ENCODE data around the gene EFCAB9. TPM values are rescaled to one million over a fixed set of nuclear protein-coding genes. Genes with fewer than 3 reads are reported as not detected.
A peak's percentile ranks its signal among the peaks of the same experiment; 100 is the strongest.

EFCAB9 gene
- total RNA-seq, 6 experiments from 2014 or later, result not detected

GRCh38 chr5:172234031-172234430 lies 40.1 kb downstream of the EFCAB9 start:
- no peak for TF ChIP-seq CTCF (IDR thresholded peaks at IDR 0.05)
- Mint-ChIP-seq H3K27ac (no peak overlapping the region), H3K4me3 (no peak overlapping the region), H3K27me3 (ENCODE audit: insufficient read depth) (no peaks in the 10 kb centered on the region), H3K4me1 (ENCODE audit: low read depth) (peaks cover 41% of the 10 kb centered on the region), H3K9me3 (no peaks in the 10 kb centered on the region), H3K36me3 (ENCODE audit: low read depth) (peaks cover 19% of the 10 kb centered on the region; the same call in 1 of the 2 replicates)
- no peak for DNase-seq

- Mint-ChIP-seq H3K36me3 (ENCODE audit: low read depth) (peaks cover 19% of the 10 kb centered on the region; the same call in 1 of the 2 replicates), H3K27me3 (ENCODE audit: insufficient read depth) (no peaks in the 10 kb centered on the region; the same call in 1 of the 2 replicates), H3K27ac (peak overlapping the region; percentile 49), H3K4me3 (no peak overlapping the region; the same call in 1 of the 2 replicates), H3K9me3 (no peaks in the 10 kb centered on the region), H3K4me1 (ENCODE audit: low read depth) (peaks cover 41% of the 10 kb centered on the region)
- TF ChIP-seq CTCF (IDR thresholded peaks at IDR 0.05), result no peak
- DNase-seq, result no peak
These were observed 41.3 kb downstream of the EFCAB9 start for GRCh38 chr5:172235132-172235780.

DNA sequence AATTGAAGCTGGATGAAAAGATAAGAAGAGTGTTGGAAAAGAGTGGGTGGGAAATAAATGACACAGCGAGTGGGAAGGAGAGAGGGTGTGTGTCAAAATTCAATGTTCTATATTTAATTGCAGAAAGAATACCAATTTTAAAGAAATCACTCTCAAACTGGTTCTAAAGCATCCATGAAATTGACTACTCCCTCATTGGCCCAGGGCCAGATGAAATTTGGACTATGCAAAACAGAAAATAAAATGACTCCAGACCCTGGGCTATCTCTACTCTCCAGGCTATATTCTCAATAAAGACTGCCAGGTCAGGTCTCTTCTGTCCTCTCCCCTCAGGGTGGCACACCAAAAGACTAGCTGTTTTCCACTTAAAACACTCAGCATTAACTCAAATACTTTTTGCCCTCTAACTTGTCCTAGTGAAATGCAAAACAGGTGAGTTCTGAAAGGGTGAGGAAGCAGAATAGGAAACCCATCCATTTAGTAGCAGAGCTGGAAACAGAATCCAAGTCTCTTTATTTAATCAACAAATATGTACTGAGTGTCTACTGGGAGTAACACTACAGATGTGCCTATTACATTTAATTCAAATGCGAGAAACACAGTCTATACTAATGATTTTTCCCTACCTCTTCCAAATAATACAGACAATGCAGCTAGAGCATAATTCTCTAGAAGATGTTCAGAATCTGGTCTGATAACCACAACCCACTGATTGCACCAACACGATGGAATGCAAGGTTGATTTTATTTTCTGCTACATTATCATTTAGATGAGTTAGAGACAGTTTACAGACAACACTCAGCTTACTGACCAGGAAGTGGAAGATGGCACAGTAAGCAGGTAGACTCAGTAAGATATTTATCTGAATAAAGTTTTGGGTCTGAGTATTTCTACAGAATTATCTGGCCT lies 42.1 kb downstream of the EFCAB9 start:
- peak overlapping the region; percentile 49 for H3K27ac Mint-ChIP-seq
- no peak for DNase-seq
- no peaks in the 10 kb centered on the region for H3K9me3 Mint-ChIP-seq

GRCh38 chr5:172238334-172238733 lies 44.4 kb downstream of the EFCAB9 start:
- Mint-ChIP-seq H3K27ac (no peak overlapping the region), H3K27me3 (ENCODE audit: insufficient read depth) (peaks cover 2% of the 10 kb centered on the region; the same call in 1 of the 2 replicates), H3K9me3 (no peaks in the 10 kb centered on the region), H3K4me3 (no peak overlapping the region), H3K36me3 (ENCODE audit: low read depth) (0 out of 2 replicates have a peak, but pooled peaks cover 9% of the 10 kb centered on the region), H3K4me1 (ENCODE audit: low read depth) (peaks cover 41% of the 10 kb centered on the region)
- DNase-seq, result no peak
- no peak for TF ChIP-seq CTCF (IDR thresholded peaks at IDR 0.05)

More for the DNA sequence above, 42.1 kb downstream of the EFCAB9 start:
- Mint-ChIP-seq H3K36me3 (ENCODE audit: low read depth) (peaks cover 19% of the 10 kb centered on the region; the same call in 1 of the 2 replicates), H3K4me3 (no peak overlapping the region; the same call in 1 of the 2 replicates), H3K27me3 (ENCODE audit: insufficient read depth) (no peaks in the 10 kb centered on the region; the same call in 1 of the 2 replicates), H3K4me1 (ENCODE audit: low read depth) (peaks cover 41% of the 10 kb centered on the region)
- TF ChIP-seq CTCF (IDR thresholded peaks at IDR 0.05), result no peak

GRCh38 chr5:172243302-172243701 lies 49.3 kb downstream of the EFCAB9 start:
- Mint-ChIP-seq H3K27me3 (ENCODE audit: insufficient read depth) (peaks cover 2% of the 10 kb centered on the region; the same call in 1 of the 2 replicates), H3K4me3 (no peak overlapping the region), H3K27ac (no peak overlapping the region), H3K4me1 (ENCODE audit: low read depth) (peaks cover 26% of the 10 kb centered on the region), H3K36me3 (ENCODE audit: low read depth) (0 out of 2 replicates have a peak, but pooled peaks cover 4% of the 10 kb centered on the region), H3K9me3 (no peaks in the 10 kb centered on the region)
- no peak for TF ChIP-seq CTCF (IDR thresholded peaks at IDR 0.05)
- DNase-seq, result no peak
